DMS53 (cell line): ENCODE results near the gene RAC2.
"Not testable (repeated sequence)": the region's sequence is repeated elsewhere in the genome, so short reads cannot be mapped to it uniquely, and the experiment has no call there.

Experiments
- DNase-seq: peaks from one replicate; lab custom pipeline; 2025; lab: John Stamatoyannopoulos, UW

The RAC2 gene

DNA sequence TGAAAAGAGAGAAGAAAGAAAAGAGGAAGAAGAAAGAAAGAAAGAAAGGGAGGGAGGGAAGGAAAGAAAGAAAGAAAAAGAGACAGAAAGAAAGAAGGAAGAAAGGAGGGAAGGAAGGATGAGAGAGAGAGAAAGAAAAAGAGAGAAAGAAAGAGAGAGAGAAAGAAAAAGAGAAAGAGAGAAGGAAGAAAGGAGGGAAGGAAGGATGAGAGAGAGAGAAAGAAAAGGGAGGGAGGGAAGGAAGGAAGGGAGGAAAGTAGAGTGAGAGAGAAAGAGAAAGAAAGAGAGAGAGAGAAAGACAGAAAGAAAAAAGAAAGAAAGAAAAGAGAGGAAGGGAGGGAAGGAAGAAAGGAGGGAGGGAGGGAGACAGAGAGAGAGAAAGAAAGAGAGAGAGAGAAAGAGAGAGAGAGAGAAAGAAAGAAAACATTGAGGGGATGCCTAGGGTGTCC lies 11.5 kb upstream of the RAC2 start:
- DNase-seq: no peak

DNA sequence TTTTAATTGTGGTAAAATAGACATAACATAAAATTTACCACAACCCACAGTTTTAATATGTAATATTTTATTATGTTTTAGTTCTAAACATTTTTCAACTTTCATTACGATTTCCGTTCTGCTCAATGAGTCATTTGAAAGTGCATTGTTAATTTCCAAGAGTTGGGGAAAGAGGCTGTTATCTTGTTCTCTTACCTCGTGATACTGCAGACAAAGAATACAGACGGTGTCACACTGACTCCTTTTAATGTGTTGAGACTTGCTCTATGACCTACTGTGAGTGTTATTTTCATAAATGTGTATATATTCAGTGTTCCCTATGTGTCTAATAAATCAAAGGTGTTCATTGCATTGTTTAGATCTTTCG lies 10.8 kb upstream of the RAC2 start:
- no peak for DNase-seq

- DNase-seq: no peak
Observed at GRCh38 chr22:37254209-37254866, 10.3 kb upstream of the RAC2 start.

- DNase-seq: no peak
Observed at GRCh38 chr22:37253126-37253660, 9.1 kb upstream of the RAC2 start.

GRCh38 chr22:37251836-37252235 lies 7.8 kb upstream of the RAC2 start:
- DNase-seq: not testable (repeated sequence)

- no peak for DNase-seq
Observed at GRCh38 chr22:37249986-37250385, 5.9 kb upstream of the RAC2 start.

DNA sequence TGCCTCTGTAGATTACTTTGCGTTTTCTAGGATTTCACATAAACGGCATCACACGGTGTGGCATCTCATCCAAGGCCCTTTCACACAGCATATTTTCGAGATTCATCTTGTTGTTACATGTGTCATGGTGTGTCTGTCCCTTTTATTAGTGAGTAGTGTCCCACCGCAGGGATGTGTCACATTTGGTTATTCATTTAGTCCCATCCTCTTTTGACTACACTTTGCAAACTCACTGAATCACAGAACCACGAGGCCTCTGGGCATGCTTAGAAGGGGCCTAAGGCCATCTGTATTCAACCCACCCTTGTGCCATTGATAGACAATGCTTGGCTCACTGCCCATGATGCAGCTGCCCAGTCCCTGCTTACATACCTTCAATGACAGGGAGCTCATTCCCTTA lies 4.2 kb upstream of the RAC2 start:
- no peak for DNase-seq

- no peak for DNase-seq
Observed at GRCh38 chr22:37245740-37246139, 1.7 kb upstream of the RAC2 start.

- no peak for DNase-seq
Observed at GRCh38 chr22:37244922-37245722, 1.1 kb upstream of the RAC2 start.

DNA sequence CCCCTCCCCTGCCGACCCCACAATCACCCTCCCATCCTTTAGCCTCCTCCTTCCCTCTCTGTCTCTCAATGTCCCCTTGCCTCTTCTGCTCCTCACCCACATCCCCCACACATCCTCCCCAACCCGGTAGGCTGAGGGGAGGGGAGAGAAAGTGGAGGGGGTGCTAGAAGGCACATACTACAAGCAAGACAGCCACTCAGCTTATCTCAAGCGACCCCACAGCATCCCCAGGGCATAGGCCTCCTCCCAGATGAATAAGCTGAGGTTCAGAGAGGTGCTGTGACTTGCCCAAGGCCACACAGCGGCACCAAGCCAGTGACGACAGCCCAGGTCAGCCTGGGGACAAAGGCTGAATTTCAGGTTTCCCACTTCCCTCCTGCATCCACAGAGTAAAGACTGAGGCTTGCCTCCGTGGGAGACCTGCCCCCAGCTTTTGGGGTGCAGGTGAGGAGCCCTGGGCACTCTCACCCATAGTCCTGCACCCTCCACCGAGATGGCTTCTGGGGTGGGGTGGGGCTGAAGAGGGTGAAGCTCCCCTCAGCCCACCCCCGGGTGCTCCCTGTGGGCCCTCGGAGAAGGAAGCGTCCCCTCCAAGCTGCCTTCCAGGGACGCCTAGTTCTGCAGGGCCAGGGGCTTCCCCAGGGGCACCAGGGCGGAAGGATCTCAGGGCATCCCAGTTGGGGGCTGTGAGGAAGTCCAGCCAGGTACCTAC lies 511 bp downstream of the RAC2 start:
- DNase-seq: no peak

DNA sequence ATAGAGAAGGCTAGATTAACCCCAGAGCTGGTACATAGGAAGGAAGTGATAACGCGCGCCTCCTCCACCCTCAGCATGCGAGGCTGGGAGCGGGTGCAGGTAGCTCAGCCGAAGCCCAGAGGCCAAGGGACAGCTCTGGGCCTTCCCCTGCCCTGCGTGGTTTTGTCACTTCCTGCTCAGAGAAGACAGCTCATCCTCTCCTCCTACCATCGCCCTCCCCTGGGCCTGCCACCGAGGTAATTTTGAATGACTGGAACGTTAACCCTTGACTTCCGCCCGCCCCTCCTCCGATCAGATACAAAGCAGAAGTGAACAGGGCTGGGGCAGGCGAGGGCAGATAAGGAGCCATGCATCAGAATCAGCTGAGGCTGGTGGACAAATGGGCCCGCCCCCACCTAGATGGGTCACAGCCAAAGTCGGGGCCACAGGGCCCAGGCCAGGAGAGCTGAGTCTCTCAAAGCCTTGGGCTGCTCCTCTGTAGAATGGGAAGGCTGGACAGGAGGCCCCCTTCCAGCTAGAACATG lies 1.6 kb downstream of the RAC2 start:
- DNase-seq: no peak

- DNase-seq: no peak
Observed at GRCh38 chr22:37241351-37242142, 2.5 kb downstream of the RAC2 start.

DNA sequence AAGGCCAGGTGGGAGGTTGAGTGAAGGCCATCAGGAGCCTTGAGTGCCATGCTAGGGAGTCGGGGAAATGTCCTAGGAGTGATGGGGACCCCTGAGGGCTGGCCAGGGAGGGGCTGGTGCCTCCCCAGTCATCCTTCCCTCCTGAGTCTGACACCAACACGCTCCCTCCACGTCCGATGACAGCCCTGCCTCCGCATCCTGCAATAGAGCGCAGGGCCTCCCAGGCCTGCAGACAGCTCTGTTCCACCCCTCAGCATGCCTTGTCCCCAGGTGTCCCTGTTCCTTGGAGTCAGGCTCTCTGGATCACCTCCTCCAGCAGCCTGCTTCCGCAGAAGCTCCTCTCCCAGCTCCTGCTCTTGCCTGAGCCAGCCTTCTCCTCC lies 3.1 kb downstream of the RAC2 start:
- DNase-seq: no peak

- DNase-seq: no peak
Observed at GRCh38 chr22:37240240-37240940, 3.7 kb downstream of the RAC2 start.

DNA sequence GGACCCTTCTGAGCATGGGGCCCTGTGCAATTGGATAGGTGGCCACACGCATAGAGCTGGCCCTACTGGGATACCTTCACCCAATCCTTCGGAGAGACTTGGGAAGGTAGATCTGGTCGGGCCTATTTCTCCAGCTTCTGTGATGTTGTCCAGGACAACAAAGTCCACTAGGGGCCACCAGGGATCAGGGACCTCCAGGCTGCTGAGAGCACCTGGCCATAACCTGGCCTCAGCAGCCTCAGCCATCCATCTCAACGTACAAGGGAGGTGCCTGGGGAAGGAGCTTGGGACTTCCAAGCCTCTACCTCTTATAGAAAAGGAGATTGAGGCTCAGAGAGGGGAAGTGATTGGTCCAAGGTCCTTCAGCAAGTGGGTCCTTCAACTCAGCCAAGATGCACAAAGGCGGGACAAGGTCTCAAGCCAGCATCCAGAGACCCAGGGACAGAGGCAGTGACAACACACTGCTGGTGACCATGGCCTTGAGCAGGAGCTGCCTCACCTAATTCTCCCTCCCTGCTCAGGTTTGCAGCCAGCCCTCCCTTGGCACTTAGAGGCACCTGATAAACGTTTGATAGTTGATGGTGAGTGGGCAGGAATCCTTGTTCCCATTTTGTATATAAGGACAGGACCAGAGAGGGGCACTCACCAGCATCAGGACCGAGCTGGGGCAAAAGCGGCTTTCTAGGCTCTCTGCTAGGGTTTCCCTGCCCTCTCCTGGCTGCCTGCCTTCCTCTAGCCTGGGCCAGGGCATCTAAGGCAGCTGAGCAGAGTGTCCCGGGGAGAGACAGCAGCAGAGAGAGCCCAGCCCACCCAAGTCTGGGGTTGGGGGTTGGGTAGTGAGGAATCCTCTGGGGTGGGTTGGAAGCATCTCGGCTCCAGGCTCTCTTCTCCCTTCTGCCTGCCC lies 4.5 kb downstream of the RAC2 start:
- no peak for DNase-seq

- no peak for DNase-seq
Observed at GRCh38 chr22:37237371-37238268, 6.4 kb downstream of the RAC2 start.

DNA sequence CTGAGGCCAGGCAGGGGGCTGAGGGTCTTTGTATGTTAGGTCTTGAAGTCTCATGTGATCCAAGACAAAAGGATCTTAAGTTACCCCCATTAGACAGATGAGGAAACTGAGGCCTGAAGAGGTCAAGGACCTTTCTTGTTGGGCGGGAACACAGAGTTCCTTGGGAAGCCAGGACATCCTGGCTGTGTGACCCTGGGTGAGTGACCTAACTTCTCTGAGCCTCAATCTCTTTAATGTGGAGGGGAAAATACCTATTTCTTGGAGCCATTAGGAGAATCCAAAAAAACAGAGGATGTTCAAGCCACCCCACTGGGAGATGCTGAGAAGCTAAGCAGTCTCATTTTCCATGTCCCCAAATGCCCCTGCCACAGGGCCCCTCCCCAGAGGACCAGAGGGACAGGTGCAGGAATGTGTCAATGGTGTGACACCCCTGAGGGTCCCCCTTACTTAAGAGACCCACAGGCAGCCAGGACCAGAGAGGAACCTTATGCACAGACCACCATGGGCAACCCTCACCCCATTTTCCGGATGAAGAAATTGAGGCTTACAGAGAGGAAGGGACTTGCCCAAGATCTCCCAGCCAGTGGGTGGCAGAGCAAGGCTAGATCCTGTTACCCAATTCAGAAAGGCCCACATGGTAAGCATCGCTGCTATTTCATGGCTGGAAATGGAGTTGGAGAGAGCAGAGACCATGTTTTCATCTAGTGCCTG lies 8.0 kb downstream of the RAC2 start:
- no peak for DNase-seq
